ENCODE data around the gene KIF1C. TPM values are rescaled to one million over a fixed set of nuclear protein-coding genes. Genes with fewer than 3 reads are reported as not detected.
"Not testable (repeated sequence)": the region's sequence is repeated elsewhere in the genome, so short reads cannot be mapped to it uniquely, and the experiment has no call there.

KIF1C gene
- total RNA-seq, 1 donor from 2014 or later, result 63.5 TPM

GRCh38 chr17:4999430-5000093 lies 1.8 kb downstream of the KIF1C start:
- DNase-seq (ENCODE audit: low read depth in 2 of 2), result no peak

- DNase-seq (ENCODE audit: low read depth in 2 of 2), result no peak
Observed at GRCh38 chr17:5000237-5000639, 2.5 kb downstream of the KIF1C start.

DNA sequence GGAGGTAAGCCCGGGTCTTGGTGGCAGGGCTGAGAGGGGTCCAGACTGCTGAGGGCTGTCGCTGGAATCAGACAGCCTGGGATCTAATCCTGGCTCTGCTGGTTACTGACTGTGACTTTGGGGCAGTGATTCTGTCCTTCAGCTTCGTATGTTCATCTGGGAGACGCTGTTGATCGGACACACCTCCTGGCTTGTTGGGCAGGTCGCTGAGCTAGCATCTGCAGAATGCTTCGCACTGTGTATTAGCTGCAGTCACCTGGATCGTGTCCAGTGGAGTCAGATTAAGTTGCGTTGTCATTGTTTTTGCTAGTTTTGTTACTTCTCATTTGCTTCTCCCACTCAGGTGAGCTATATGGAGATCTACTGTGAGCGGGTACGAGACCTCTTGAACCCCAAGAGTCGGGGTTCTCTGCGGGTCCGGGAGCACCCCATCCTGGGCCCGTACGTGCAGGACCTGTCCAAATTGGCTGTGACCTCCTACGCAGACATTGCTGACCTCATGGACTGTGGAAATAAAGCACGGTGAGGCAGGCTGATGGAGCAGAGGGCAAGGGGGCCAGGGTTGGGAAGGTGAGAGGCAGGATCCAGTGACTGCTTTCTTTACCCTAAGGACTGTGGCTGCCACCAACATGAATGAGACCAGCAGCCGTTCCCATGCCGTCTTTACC lies 4.5 kb downstream of the KIF1C start:
- DNase-seq (ENCODE audit: low read depth in 2 of 2), result no peak

DNA sequence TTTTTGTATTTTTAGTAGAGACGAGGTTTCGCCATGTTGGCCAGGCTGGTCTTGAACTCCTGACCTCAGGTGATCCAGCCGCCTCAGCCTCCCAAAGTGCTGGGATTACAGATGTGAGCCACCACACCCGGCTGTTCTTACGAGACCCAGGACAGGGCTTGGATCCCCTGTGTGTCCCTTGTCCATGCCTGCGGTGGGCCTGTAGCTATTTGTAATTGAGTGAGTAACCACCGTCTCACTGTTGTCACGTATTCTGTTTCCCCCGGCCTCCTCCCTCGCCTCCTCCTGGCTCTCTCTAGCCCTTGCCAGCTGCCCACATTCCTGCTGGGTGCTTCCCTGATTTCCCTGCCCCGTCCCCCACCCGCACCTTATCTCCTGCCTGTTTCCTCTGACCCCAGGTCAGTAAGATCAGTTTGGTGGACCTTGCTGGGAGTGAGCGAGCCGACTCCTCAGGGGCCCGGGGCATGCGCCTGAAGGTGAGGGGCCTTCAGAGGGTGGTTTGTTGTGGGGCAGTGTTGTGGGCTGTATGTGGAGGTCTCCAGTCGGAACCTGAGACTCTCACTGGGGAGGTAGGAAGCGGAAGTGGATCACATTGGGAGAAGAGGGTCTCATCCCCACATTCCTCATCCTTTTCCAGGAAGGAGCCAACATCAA lies 5.6 kb downstream of the KIF1C start:
- no peak for DNase-seq (ENCODE audit: low read depth in 2 of 2)

DNA sequence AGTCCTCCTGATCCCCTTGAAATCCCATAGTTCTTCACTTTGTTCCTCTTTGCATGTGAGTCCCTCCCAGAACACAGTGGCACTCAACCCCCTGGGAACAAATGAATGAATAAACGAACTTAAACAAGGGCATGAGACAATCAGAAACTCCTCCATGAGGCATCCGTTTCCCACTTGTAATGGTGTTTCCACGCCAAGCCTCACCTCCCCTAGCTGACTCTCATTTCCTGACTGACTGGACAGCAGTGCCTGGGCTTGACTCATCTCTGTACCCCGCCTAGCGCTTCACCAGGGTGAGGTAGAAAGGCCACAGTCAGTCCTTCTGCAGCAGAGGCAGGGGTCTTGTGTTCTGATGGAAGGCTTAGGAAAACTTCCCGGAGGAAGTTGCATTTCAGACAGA lies 14.2 kb downstream of the KIF1C start:
- DNase-seq (ENCODE audit: low read depth in 2 of 2), result peak; percentile 88 to 90

- DNase-seq (ENCODE audit: low read depth in 2 of 2), result no peak
Observed at GRCh38 chr17:5014357-5014756, 16.6 kb downstream of the KIF1C start.

GRCh38 chr17:5019475-5019956 lies 21.8 kb downstream of the KIF1C start:
- DNase-seq (ENCODE audit: low read depth in 2 of 2), result peak in 1 of 2 donors; percentile 18

- no peak for DNase-seq (ENCODE audit: low read depth in 2 of 2)
Observed at GRCh38 chr17:5020502-5021023, 22.8 kb downstream of the KIF1C start.

GRCh38 chr17:5022171-5022711 lies 24.5 kb downstream of the KIF1C start:
- DNase-seq (ENCODE audit: low read depth in 2 of 2), result no peak

DNA sequence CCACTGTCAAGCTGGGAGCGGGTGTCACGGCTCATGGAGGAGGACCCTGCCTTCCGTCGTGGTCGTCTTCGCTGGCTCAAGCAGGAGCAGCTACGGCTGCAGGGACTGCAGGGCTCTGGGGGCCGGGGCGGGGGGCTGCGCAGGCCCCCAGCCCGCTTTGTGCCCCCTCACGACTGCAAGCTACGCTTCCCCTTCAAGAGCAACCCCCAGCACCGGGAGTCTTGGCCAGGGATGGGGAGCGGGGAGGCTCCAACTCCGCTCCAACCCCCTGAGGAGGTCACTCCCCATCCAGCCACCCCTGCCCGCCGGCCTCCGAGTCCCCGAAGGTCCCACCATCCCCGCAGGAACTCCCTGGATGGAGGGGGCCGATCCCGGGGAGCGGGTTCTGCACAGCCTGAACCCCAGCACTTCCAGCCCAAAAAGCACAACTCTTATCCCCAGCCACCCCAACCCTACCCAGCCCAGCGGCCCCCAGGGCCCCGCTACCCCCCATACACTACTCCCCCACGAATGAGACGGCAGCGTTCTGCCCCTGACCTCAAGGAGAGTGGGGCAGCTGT lies 25.9 kb downstream of the KIF1C start:
- no peak for DNase-seq (ENCODE audit: low read depth in 2 of 2)

GRCh38 chr17:5024604-5025003 lies 26.9 kb downstream of the KIF1C start:
- no peak for DNase-seq (ENCODE audit: low read depth in 2 of 2)

- DNase-seq (ENCODE audit: low read depth in 2 of 2), result no peak
Observed at GRCh38 chr17:5027299-5027698, 29.5 kb downstream of the KIF1C start.

GRCh38 chr17:5027916-5028315 lies 30.2 kb downstream of the KIF1C start:
- DNase-seq (ENCODE audit: low read depth in 2 of 2), result no peak

DNA sequence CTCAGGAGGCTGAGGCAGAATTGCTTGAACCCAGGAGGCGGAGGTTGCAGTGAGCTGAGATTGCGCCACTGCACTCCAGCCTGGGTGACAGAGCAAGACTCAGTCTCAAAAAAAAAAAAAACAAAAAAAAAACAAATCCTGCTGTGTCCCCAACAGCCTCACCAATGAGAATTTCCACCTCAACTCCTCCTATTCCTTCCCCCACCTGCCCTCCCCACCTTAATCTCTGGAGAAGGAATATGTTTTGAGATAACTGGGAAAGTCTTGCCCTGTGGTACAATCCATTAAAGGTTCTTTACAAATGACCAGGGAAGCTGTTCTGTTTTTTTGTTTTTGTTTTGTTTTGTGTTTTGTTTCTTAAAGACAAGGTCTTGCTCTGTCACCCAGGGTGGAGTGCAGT lies 32.4 kb downstream of the KIF1C start:
- DNase-seq (ENCODE audit: low read depth in 2 of 2), result not testable (repeated sequence)

DNA sequence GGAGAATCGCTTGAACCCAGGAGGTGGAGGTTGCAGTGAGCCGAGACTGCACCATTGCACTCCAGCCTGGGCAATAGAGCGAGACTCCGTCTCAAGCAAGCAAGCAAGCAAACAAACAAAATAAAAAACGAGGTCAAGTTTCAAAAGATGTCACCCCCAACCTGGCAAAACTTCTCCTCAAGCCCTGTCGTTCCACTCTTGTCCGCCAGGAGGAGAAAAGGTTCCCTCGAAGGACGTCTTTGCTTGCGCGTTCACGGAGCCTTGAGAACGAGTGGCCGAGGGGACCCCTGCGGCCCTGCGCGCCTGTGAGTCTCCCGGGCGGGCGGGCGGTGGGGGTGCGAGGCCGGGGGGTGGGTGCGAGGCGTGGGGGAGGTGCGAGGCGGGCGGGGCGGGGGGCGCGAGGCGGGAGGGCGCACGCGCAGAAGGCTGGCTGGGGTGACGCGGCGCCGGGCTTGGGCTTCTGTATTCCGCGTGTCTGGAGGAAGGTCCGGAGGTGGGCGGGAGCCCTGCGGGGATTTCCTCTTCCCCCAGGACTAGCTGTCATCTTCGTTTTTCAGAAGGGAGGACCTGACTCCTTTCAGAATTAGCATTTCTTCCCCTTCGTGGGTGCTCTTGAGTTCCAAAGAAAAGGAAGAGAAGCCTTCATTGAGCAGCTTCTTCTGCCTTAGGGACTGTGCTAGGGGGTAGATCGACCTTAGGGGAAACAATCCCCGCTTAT lies 33.8 kb downstream of the KIF1C start:
- peak; percentile 18 to 66 for DNase-seq (ENCODE audit: low read depth in 2 of 2)

- no peak for DNase-seq (ENCODE audit: low read depth in 2 of 2)
Observed at GRCh38 chr17:5032865-5033264, 35.1 kb downstream of the KIF1C start.

DNA sequence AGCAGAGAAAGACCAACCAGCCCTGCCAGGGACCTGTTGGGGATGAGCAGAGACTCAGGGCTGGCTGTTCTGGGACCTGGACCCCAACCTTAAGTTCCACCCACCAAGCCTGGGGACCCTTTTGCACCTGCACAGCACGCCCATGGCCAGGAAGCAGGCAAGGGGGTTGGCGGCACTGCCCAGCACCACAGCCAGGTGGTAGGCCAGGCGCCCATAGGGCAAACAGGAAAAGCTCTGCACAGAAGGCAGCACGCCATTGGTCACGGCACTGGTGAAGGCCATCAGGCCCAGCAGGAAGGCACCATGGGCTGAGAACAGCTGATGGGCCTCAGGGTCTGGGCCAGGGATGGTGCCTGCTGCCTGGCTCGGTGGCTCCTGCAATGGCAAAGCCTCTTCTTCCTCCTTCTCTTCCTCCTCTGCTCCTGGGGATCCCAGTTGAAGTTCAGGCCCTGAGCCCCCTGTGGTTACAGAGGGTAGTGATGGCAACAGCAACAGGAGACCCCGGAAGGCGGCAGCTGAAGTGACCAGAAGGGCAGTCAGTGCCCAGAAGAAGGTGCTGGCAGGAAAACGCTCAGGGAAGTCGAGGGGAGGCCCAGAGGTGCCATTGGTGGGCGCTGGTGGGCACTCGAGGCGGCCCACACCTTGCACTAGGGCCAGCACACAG lies 35.7 kb downstream of the KIF1C start:
- DNase-seq (ENCODE audit: low read depth in 2 of 2), result no peak

DNA sequence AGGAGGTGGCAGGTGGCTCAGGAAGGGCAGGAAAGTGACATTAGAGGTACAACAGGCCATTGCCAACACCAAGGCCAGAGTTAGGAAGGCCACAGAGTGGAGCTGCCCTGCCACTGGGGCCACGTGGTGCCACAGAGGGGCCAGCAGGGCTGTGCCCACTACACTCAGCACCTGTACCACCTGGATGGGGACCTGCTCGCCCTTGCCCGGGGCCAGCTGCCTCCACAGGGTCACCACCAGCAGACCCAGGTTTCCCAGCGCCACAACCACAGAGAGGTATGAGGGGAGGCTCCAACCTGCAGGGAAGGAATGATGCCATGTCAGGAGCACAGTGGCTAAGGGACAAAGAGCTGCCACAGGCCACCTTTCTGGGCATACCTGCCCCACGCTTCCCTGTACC lies 36.3 kb downstream of the KIF1C start:
- DNase-seq (ENCODE audit: low read depth in 2 of 2), result no peak

- no peak for DNase-seq (ENCODE audit: low read depth in 2 of 2)
Observed at GRCh38 chr17:5034651-5035050, 36.9 kb downstream of the KIF1C start.

GRCh38 chr17:5035315-5035714 lies 37.6 kb downstream of the KIF1C start, which contains the start of gene SLC52A1:
SLC52A1 (minus strand) TSS chr17:5035426; CDS start chr17:5034606, 820 bp downstream.
- no peak for DNase-seq (ENCODE audit: low read depth in 2 of 2)

All from dermis microvascular lymphatic vessel endothelial cell (primary cell).